T-helper 2 cell (primary cell): ENCODE measurements around the gene TMEM123.
"Not testable (repeated sequence)": the region's sequence is repeated elsewhere in the genome, so short reads cannot be mapped to it uniquely, and the experiment has no call there.

ENCODE experiments used
- DNase-seq, 5 experiments: peaks; one replicate each; pipeline versions ENCODE4 v3.0.0 to v3.0.0-alpha.2; 2012 to 2022

TMEM123 gene

DNA sequence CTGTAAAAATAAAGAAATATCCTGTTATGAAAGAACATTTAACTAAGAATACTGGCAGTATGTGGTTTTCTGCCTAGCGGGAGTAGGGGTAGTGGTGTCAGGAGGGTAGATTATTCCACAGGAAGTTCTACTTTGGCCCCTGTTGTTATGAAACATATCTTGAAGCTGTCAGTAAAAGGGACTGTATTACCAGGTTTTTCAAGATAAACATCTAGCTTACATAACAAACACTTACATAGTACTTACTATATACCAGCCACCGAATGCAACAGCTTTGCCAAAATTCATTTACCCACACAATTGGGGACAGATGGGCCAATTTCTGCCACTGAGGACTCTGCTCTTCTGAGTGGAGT lies 3.7 kb downstream of the TMEM123 start:
- no peak for DNase-seq

DNA sequence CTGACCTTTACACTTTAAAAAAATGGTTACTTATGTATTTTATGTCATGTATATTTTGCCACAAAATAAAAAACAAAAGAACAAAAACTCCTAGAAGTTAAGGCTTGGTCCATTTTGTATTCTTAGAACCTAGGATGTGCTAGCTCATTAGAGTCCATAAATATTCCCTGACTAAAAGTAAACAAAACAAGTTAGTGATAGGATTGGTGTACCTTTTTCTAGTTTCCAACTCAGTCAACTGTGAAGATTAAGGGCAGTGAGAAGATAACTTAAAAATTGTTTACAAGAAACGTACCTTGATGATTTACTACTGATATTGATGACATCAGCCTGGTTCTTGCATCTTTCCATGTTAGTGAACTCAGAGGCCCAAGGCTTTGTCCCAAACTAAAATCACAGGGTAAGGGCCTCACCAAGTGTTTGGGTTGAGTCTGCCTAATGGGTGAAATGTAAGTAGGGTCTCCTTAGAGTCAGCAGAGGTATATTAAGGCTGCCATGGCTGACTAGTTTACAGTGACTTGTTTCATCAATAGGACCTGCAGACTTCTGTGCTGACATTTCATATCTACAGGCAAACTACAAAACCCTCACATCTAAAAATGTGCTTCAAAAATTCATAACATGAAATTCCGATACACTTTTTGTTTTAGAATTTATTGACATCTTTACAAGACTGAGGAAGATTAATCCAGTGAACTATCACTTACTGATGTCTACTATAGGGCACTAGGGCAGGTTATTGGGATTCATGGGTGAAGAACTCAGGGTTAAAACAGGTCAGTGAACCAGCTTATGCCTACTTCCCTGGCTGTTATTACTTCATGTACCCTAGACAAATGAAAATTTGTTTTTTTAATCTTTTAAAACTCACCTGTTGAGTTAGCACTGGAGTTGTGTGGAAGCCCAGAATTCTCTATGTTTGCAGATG lies 4.4 kb downstream of the TMEM123 start:
- DNase-seq = no peak

DNA sequence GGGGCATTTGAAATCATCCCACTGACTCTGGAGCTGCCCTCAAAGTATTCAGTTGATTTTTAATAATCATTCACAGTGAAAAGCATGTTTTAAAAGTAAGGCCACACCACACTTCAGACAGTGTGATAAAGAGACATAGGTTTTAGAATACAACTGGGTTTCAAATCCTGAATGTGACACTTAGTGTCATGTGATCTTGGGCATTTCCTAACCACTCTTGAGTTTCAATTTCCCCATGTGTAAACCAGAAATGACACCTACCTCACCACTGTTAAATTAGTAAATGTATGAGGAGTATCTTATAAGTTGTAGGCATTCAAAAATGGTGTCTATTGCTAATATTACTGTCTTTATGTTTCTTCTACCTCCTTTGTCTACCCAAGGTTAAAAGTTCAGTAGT lies 5.4 kb downstream of the TMEM123 start:
- peak in 2 of 5 experiments; percentile 54 to 82 for DNase-seq

DNA sequence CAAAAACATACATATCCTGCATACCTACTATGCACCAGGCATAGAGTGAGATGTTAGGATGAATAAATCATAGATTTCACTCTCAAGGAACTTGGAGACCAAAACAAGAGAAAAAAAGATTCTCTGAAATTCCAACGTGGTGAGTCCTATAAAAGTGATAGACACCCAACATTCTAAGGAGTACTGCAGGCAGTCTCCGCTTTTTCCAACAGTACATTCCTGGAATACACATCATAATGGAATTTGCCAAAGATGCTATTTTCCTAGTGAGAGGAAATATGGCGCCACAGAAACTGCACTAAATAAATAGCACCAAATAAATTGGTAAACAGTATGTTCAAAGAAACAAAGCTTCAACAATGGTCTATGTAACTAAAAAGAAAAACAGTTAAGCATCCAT lies 6.0 kb downstream of the TMEM123 start:
- DNase-seq = no peak

DNA sequence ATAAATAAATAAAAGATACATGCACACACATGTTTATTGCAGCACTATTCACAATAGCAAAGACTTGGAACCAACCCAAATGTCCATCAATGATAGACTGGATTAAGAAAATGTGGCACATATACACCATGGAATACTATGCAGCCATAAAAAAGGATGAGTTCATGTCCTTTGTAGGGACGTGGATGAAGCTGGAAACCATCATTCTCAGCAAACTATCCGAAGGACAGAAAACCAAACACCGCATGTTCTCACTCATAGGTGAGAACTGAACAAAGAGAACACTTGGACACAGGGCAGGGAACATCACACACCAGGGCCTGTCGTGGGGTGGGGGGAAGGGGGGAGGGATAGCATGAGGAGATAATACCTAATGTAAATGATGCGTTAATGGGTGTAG lies 7.9 kb downstream of the TMEM123 start:
- DNase-seq = not testable (repeated sequence)

DNA sequence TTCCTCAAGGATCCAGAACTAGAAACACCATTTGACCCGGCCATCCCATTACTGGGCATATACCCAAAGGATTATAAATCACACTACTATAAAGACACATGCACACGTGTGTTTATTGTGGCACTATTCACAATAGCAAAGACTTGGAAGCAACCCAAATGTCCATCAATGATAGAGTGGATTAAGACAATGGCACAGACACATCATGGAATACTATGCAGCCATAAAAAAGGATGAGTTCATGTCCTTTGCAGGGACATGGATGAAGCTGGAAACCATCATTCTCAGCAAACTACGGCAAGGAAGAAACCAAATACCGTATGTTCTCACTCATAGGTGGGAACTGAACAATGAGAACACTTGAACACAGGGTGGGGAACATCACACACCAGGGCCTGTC lies 8.4 kb downstream of the TMEM123 start:
- not testable (repeated sequence) for DNase-seq

GRCh38 chr11:102439063-102439363 lies 13.6 kb downstream of the TMEM123 start:
- DNase-seq = not testable (repeated sequence)

DNA sequence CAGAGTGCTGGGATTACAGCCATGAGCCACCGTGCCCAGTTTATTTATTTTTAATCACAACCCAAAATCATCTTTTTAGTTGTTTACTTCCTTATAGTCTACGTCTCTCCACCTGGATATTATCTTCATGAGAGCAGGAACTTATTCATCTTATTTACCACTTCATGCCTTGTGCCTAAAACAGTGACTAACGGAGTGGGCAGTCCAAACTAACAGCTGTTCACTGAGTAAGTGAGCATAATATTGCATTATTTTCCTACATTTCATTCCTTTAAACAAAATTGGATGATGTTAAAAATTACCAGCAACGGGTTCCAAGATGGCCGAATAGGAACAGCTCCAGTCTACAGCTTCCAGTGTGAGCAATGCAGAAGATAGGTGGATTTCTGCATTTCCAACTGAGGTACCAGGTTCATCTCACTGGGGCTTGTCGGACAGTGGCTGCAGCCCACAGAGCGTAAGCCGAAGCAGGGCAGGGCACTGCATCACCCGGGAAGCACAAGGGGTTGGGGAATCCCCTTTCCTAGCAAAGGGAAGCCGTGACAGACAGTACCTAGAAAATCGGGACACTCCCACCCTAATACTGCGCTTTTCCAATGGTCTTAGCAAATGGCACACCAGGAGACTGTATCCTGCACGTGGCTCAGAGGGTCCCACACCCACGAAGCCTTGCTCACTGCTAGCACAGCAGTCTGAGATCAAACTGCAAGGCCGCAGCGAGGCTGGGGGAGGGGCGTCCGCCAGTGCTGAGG lies 14.1 kb downstream of the TMEM123 start:
- peak in 1 of 5 experiments; percentile 11 for DNase-seq

DNA sequence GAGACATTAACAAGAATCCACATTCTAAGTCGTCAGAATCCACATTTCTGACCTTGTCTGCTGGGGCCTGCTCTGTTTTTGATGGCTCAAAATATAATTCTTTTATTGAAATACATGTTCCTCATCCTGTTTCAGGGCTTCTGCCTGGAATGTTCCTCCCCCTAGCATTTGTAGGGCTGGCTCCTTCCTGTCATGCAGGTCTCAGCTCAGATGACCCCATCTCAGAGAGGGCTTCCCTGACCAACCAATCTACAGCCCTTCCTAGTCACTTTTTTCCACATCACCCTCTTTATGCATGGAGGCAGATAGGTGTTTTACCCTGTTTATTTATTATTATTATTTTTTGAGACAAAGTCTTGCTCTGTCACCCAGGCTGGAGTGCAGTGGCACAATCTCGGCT lies 14.8 kb downstream of the TMEM123 start:
- no peak for DNase-seq

- DNase-seq = no peak
These were observed 15.6 kb downstream of the TMEM123 start for GRCh38 chr11:102436976-102437375.

DNA sequence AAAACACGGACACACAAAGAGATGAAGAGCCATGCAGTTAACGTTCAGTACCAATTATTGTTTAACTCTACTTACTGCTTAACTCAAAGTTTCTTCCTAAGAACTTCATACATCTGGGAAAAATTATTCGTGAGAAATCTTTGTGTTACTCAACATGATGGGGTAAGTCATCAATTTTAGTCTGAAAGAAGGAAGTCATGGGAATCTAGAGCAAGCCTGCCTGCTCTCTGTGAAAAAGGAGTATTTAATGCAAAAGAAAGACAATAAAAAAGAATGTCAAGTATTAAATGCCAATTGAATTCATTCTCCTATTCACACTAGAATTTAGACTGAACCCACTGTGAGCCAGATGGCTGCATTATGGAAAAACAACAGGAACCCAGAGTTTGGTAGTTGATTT lies 16.0 kb downstream of the TMEM123 start:
- DNase-seq = no peak

DNA sequence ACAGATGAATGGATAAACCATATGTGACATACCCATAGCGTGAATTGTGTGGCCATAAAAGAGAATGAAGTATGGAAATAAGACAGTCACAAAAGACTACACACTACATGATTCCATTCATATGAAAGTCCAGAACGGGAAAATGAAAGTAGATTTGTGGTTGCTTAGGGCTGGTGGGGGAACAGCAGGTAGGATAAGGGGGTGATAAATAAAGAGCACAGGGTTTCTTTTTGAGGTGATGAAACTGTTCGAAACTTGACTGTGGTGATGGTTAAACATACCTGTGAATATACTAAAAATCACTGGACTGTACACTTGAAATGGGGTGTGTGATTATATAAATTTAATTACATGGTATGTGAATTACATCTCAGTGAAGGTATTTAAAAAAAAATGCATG lies 16.9 kb downstream of the TMEM123 start:
- DNase-seq = no peak

DNA sequence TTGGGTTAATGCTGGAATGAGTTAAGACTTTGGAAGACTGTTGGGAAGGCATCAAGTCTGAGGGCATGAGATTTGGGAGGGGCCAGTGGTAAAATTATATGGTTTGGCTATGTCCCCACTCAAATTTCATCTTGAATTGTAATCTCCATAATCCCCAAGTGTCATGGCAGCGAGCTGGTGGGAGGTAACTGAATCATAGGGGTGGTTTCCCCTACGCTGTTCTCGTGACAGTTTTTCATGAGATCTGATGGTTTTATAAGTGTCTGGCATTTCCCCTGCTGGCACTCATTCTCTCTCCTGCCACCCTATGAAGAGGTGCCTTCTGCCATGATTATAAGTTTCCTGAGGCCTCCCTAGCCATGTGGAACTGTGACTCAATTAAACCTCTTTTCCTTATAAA lies 19.0 kb downstream of the TMEM123 start:
- not testable (repeated sequence) for DNase-seq

- not testable (repeated sequence) for DNase-seq
These were observed 20.0 kb downstream of the TMEM123 start for GRCh38 chr11:102432560-102432959.

- DNase-seq = no peak
These were observed 21.2 kb downstream of the TMEM123 start for GRCh38 chr11:102431404-102431803.

GRCh38 chr11:102430158-102430836 lies 22.3 kb downstream of the TMEM123 start:
- peak in 1 of 5 experiments; percentile 64 for DNase-seq

GRCh38 chr11:102429691-102430090 lies 22.9 kb downstream of the TMEM123 start:
- DNase-seq = no peak

DNA sequence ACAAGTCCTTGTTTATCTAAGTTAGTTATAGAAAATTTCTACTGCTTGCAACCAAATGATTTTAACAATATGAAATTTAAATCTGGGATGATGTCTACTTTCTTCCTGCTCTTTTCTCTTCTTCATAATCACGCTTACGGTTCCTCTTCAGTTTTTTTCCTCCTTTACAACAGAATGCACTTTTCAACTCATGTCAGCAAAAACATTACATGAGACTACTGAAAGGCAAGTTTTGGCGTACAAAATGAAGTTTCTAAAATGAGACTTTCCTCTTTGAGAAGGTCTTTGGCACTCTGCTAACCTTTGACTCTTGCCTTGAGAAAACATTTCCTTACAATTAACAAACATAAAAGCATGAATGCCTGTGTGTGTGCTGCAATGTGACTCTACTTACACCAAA lies 23.3 kb downstream of the TMEM123 start:
- DNase-seq = no peak

DNA sequence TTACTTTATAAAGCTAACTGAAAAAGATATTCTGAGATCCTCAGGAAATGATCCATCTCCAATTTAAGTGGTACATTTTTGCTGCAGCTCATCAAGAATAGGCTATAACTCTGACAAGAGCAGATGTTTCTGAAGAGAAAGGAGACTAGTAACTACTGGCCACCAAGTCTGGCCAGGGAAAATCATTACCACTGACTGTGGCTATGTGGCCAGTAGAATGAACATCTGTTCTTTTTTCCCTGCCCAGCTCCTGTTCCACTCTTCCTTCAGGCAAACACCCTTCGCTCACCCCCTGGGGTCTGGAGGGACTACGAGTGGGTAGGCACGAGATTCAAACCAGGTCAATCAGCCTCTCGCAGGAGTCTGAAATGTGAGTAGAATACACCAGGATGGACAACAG lies 23.9 kb downstream of the TMEM123 start:
- no peak for DNase-seq

DNA sequence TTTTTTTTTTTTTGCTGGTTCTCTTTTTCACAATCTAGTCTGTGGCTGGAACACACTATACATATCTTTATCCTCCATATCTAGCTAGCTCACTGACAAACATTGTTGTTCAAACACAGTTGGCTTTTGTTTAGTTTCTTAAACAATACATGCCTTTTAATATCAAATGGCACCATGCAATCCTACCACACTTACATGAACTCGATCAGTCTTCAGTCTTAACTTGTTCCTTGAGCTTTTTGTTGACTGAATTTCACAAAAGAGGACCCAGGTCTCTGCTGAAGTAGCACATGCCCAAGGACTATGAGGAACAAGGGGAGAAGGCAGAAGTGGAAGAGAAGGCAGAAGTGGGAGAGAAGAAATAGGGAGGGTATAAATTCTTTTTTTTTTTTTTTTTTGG lies 25.5 kb downstream of the TMEM123 start:
- no peak for DNase-seq

- DNase-seq = no peak
These were observed 26.0 kb downstream of the TMEM123 start for GRCh38 chr11:102426570-102426969.

DNA sequence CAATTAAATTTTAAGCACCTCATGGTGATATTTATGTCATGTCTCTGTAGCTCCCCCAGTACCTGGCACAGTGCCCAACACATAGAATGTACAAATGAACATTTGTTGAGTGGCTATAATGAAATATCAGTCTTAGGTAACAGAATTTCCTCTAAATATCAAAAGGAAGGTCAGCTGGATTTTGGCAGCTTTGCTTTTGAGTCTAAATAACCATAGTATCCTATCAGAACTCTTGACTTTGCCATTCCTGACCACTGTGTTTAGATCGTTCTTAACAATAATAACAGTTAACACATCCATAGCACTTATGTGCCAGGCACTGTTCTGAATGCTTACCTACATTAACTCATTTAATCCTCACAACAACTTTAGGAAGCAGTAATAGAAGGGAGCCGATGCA lies 26.6 kb downstream of the TMEM123 start:
- no peak for DNase-seq

DNA sequence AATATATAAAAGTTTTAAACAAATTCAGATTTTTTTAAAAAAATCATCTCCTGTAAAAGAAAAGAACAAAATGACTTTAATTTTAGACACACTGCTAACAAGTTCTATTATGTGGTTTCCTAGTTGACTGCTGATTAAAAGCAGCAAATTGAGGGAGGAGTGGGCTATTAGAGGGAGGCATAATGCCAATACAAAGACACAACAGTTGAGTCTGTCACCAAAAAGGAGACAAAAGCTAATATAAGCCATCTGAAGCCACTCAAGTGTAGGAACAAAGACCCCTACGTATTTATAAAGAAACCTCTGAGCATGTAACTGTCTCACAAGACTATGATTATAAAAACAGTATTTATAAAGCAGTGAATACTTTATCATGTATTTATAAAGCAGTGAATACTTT lies 28.6 kb downstream of the TMEM123 start:
- DNase-seq = no peak
